HG03039 (cell line): ENCODE results near the gene MAP4K3.

Experiments
- ATAC-seq: cut with Tn5 transposase; IDR thresholded peaks from one replicate; pipeline ENCODE4 v1.9.1; 2021; ENCODE audit warnings: mild to moderate bottlenecking, moderate library complexity; ENCODE audit not compliant: unreplicated experiment

Gene MAP4K3

GRCh38 chr2:39436592-39437521, at the start of gene MAP4K3:
Gene MAP4K3, minus strand, starts transcription at chr2:39437285. Its CDS starts 298 bp downstream, at chr2:39436987.
- peak; percentile 71 for ATAC-seq

GRCh38 chr2:39486071-39486470, 49.0 kb upstream of the MAP4K3 start:
- ATAC-seq: no peak

GRCh38 chr2:39484620-39485495, 47.8 kb upstream of the MAP4K3 start:
- ATAC-seq: no peak

- no peak for ATAC-seq
Observed at GRCh38 chr2:39484206-39484605, 47.1 kb upstream of the MAP4K3 start.

- no peak for ATAC-seq
Observed at GRCh38 chr2:39483534-39483933, 46.4 kb upstream of the MAP4K3 start.

- no peak for ATAC-seq
Observed at GRCh38 chr2:39481611-39482010, 44.5 kb upstream of the MAP4K3 start.

GRCh38 chr2:39479696-39480095, 42.6 kb upstream of the MAP4K3 start:
- ATAC-seq: no peak

GRCh38 chr2:39479053-39479670, 42.1 kb upstream of the MAP4K3 start:
- ATAC-seq: no peak

- peak; percentile 88 for ATAC-seq
Observed at GRCh38 chr2:39476524-39476923, 39.4 kb upstream of the MAP4K3 start.

GRCh38 chr2:39475006-39475405, 37.9 kb upstream of the MAP4K3 start:
- ATAC-seq: no peak

GRCh38 chr2:39470580-39470979, 33.5 kb upstream of the MAP4K3 start:
- peak; percentile 36 for ATAC-seq

GRCh38 chr2:39469807-39470206, 32.7 kb upstream of the MAP4K3 start:
- peak; percentile 75 for ATAC-seq

GRCh38 chr2:39468579-39469451, 31.7 kb upstream of the MAP4K3 start:
- ATAC-seq: no peak

- ATAC-seq: no peak
Observed at GRCh38 chr2:39466311-39466710, 29.2 kb upstream of the MAP4K3 start.

- ATAC-seq: no peak
Observed at GRCh38 chr2:39464864-39465263, 27.8 kb upstream of the MAP4K3 start.

- no peak for ATAC-seq
Observed at GRCh38 chr2:39455826-39456225, 18.7 kb upstream of the MAP4K3 start.

GRCh38 chr2:39452396-39452795, 15.3 kb upstream of the MAP4K3 start:
- ATAC-seq: no peak

- no peak for ATAC-seq
Observed at GRCh38 chr2:39451954-39452353, 14.9 kb upstream of the MAP4K3 start.

- ATAC-seq: no peak
Observed at GRCh38 chr2:39448169-39448502, 11.1 kb upstream of the MAP4K3 start.
